NB4 (cell line): ENCODE data around the gene MAP3K5.
A peak's percentile ranks its signal among the peaks of the same experiment; 100 is the strongest.

Source experiments
- DNase-seq: peaks from one replicate; pipeline ENCODE4 v3.0.0; 2010; ENCODE audit warnings: low read depth
- H3K4me3 ChIP-seq: one replicate; pipeline ENCODE4 v1.5.1; 2011; ENCODE audit warnings: mild to moderate bottlenecking, low read depth, low read length, moderate library complexity
- CTCF ChIP-seq: IDR thresholded peaks from one replicate; pipeline ENCODE4 v1.5.1; 2012; ENCODE audit warnings: low read depth, low read length
- MAX ChIP-seq: IDR thresholded peaks from 2 replicates; pipeline ENCODE4 v1.6.1; 2011; ENCODE audit warnings: low read depth, low read length
- MYC ChIP-seq: IDR thresholded peaks from 2 replicates; pipeline ENCODE4 v1.6.1; 2011; ENCODE audit warnings: low read depth, low read length
- POLR2A ChIP-seq: IDR thresholded peaks from 2 replicates; pipeline ENCODE4 v1.6.1; 2011; ENCODE audit warnings: mild to moderate bottlenecking; ENCODE audit not compliant: insufficient read length; ENCODE audit errors: extremely low read depth

The MAP3K5 gene

GRCh38 chr6:136553166-136553787 is 239.0 kb downstream of the MAP3K5 start:
- DNase-seq: no peak
- no peak for TF ChIP-seq CTCF
- no peak for TF ChIP-seq POLR2A
- no peak for TF ChIP-seq MAX
- TF ChIP-seq MYC: no peak
- H3K4me3 ChIP-seq: no peak overlapping the region

DNA sequence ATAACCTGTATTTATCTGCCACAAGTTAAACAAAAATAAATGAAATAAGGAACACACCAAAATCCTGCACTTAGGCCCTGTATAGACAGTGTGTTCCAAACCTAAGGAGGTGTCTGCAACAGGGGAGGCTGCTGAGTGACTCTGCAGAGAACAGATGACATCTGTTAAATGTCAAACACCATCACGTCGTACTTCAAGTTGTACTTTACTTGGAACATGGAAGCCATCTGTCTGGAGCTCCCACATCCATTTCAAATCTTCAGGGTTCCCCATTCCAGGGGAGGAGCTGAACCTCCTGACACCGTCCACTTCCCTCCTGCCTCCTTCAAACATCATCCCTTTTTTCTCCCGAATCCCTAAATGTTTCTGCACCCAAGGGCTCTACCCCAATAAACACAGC is 240.2 kb downstream of the MAP3K5 start:
- no peak for DNase-seq
- TF ChIP-seq MYC (no peak), CTCF (no peak), POLR2A (no peak), MAX (no peak)
- no peak overlapping the region for H3K4me3 ChIP-seq

- H3K4me3 ChIP-seq: no peak overlapping the region
- TF ChIP-seq MYC (no peak), MAX (no peak), CTCF (no peak), POLR2A (no peak)
- DNase-seq: no peak
These were observed 241.2 kb downstream of the MAP3K5 start for GRCh38 chr6:136551103-136551502.

DNA sequence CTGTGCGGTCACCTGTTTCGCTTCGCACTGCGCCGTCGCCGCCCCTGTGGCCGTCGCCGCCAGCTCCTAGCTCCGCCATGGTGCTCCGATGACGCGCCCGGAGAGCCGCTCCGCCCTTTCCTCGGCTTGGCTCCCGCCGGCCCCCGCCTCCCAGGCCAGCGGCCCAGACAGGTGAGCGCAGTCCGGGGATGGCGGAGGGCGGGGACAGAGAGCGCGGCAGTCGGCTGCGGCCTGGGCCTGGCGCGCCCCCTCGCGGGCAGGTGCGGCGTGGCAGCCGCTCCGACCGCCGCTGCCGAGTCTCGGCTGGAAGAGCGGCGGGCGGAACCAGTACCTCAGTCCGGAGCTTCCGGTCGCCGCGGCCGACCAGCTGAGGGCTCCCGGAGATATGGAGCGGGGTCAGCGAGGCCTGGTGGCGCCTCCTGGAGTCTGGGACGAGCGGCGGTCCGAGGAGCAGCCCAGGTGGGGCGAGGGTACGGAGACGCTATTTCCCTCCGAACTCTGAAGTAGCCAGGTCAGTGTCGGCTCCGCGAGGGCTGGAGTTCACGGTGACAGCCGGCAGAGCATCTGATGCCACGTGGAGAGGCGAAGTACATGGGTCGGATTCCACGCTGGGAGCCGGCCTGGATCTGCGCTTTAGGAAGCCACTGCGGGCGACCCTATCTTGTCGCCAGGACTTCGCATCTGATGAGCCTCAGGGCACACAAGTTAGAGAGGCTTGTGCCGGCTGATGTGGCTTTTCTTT is 241.8 kb downstream of the MAP3K5 start, which contains the start of gene MAP7:
TSS of gene MAP7 (minus strand) at position 93 of the 742 bp plus-strand sequence. CDS start at position 79, 14 bp downstream.
- peak; percentile 60 for DNase-seq
- peak within 1 kb of the TSS; percentile 39 for H3K4me3 ChIP-seq
- TF ChIP-seq CTCF (peak; percentile 50), POLR2A (no peak)

DNA sequence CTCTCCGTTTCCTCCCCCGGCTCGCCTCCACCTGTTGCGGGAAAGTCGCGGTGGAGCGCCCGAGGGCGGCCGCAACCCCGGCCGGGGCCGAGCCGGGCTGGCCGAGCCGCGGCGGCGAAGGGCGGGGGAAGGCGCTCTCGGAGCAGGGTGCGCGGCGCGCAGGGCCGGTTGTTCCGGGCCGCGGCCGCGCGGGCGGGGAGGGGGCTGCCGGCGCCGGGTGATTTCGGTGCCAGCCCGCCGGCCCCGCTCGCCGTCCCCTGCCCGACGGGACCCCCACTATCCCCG is 242.3 kb downstream of the MAP3K5 start:
- TF ChIP-seq MYC: no peak
- no peak for TF ChIP-seq CTCF
- TF ChIP-seq POLR2A: no peak
- TF ChIP-seq MAX: no peak
- peak overlapping the region; percentile 39 for H3K4me3 ChIP-seq
- no peak for DNase-seq
